Activated naive CD4-positive, alpha-beta T cell treated with anti-CD3 and anti-CD28 coated beads, Interleukin-2, amount 10 ng/mL, durations not matched to agents 7 days and 5 days (primary cell): ENCODE data around the gene RAB8B.

Source experiments
- CTCF ChIA-PET: fragments of 350-600 bp; sonication (Branson Sonifier 250); formaldehyde crosslinking; loops from one replicate; lab custom pipeline; 2021; ENCODE audit warnings: antibody characterized with exemption; lab: Charles Lee
- DNase-seq: peaks from one replicate; pipeline ENCODE4 v3.0.0-alpha.2; 2020
- H3K27ac Mint-ChIP-seq: one replicate; pipeline ENCODE4 v1.8.0; 2021; ENCODE audit warnings: mild to moderate bottlenecking, moderate library complexity, mixed read lengths
- H3K27me3 Mint-ChIP-seq: one replicate; pipeline ENCODE4 v1.8.0; 2021; ENCODE audit warnings: mild to moderate bottlenecking, mixed read lengths
- H3K36me3 Mint-ChIP-seq: one replicate; pipeline ENCODE4 v1.8.0; 2021; ENCODE audit warnings: mixed read lengths
- H3K4me1 Mint-ChIP-seq: one replicate; pipeline ENCODE4 v1.8.0; 2021; ENCODE audit warnings: mixed read lengths
- H3K4me3 Mint-ChIP-seq: one replicate; pipeline ENCODE4 v1.8.0; 2021; ENCODE audit warnings: mild to moderate bottlenecking, moderate library complexity, mixed read lengths
- H3K9me3 Mint-ChIP-seq: one replicate; pipeline ENCODE4 v1.8.0; 2021; ENCODE audit warnings: mixed read lengths

Gene RAB8B

DNA sequence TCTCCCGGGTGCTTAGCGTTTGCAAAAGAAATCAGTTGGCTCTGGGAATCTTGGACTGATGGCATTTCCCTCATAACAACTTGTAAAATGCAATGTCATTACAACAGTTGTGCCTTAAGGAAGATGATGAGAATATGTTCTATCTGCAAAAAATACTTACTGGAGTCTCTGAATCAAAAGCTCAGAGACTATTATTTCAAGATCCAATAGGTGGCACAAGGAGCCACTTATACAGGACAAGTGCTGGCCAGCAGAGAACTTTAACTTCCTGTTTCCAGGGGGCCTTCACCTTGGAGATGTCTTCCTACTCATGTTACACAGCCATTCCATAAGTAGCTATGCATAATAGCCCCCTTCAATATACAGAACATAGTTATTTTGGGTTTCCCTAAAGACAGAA lies 23.2 kb upstream of the RAB8B start:
- CTCF ChIA-PET, result interaction anchor here (0.7 to 1.5 kb wide), 18 partner anchors 9 to 321 kb away, joined by 3 to 10 read pairs (median 3); no protein-coding TSS in a partner anchor

GRCh38 chr15:63169788-63170187 lies 19.6 kb upstream of the RAB8B start:
- CTCF ChIA-PET, result no interaction called here
- no peak for DNase-seq
- no peak overlapping the region for H3K4me3 Mint-ChIP-seq
- H3K27me3 Mint-ChIP-seq, result peaks cover 5% of the 10 kb centered on the region
- H3K36me3 Mint-ChIP-seq, result no peaks in the 10 kb centered on the region
- peaks cover 2% of the 10 kb centered on the region for H3K4me1 Mint-ChIP-seq
- H3K27ac Mint-ChIP-seq, result no peak overlapping the region
- H3K9me3 Mint-ChIP-seq, result no peaks in the 10 kb centered on the region

More for the DNA sequence above, 23.2 kb upstream of the RAB8B start:
- Mint-ChIP-seq H3K9me3 (no peaks in the 10 kb centered on the region), H3K27me3 (peaks cover 5% of the 10 kb centered on the region), H3K27ac (no peak overlapping the region), H3K4me3 (no peak overlapping the region), H3K36me3 (no peaks in the 10 kb centered on the region), H3K4me1 (peaks cover 2% of the 10 kb centered on the region)
- DNase-seq, result no peak

- no peaks in the 10 kb centered on the region for H3K4me1 Mint-ChIP-seq
- DNase-seq, result no peak
- H3K27ac Mint-ChIP-seq, result no peak overlapping the region
- H3K36me3 Mint-ChIP-seq, result no peaks in the 10 kb centered on the region
- H3K27me3 Mint-ChIP-seq, result no peaks in the 10 kb centered on the region
- CTCF ChIA-PET, result no interaction called here
- no peaks in the 10 kb centered on the region for H3K9me3 Mint-ChIP-seq
- no peak overlapping the region for H3K4me3 Mint-ChIP-seq
These were observed 17.0 kb upstream of the RAB8B start for GRCh38 chr15:63172376-63172775.

DNA sequence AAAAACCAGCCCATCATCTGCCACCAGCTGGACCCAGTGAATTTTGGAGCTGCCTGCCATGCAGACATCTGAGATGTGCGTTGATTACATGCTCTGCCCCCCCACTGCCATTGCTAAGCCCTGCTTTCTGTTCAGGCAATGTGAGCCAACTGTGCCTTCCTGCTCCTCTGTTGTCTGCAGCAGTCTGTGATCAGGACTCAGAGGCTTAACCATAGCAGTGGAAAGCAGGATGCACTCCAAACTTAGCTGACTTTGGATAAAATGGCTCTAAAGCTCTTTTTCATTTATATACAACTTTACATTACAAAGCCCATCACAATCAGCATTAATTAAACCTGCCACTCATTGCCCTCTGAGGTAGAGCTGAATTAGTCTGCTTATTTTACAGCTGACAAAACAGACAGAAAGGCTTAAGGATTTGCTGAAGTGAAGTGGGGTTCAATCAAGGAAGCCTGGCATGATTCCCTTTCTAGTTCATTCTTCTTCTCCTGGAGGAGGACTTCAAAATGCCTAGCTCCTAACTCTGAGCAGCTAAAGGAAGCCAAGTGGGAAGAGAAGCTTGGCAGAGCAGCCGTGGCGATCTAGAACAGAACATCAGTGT lies 16.5 kb upstream of the RAB8B start:
- Mint-ChIP-seq H3K36me3 (no peaks in the 10 kb centered on the region), H3K4me1 (no peaks in the 10 kb centered on the region), H3K4me3 (no peak overlapping the region)

GRCh38 chr15:63176302-63176701 lies 13.1 kb upstream of the RAB8B start:
- no peak for DNase-seq
- peaks cover 3% of the 10 kb centered on the region for H3K27me3 Mint-ChIP-seq
- no peak overlapping the region for H3K27ac Mint-ChIP-seq
- no peaks in the 10 kb centered on the region for H3K36me3 Mint-ChIP-seq
- no peak overlapping the region for H3K4me3 Mint-ChIP-seq
- no peaks in the 10 kb centered on the region for H3K4me1 Mint-ChIP-seq
- H3K9me3 Mint-ChIP-seq, result no peaks in the 10 kb centered on the region
- CTCF ChIA-PET, result no interaction called here

More for the DNA sequence above, 16.5 kb upstream of the RAB8B start:
- H3K27me3 Mint-ChIP-seq, result no peaks in the 10 kb centered on the region
- H3K9me3 Mint-ChIP-seq, result no peaks in the 10 kb centered on the region
- H3K27ac Mint-ChIP-seq, result no peak overlapping the region
- CTCF ChIA-PET, result no interaction called here
- DNase-seq, result no peak

- CTCF ChIA-PET, result interaction anchor here (1.4 kb wide), 1 partner anchor 12 kb away, joined by 3 read pairs; no protein-coding TSS in a partner anchor
- Mint-ChIP-seq H3K9me3 (no peaks in the 10 kb centered on the region), H3K4me1 (no peaks in the 10 kb centered on the region), H3K27me3 (peaks cover 3% of the 10 kb centered on the region), H3K4me3 (no peak overlapping the region), H3K36me3 (no peaks in the 10 kb centered on the region), H3K27ac (no peak overlapping the region)
- DNase-seq, result no peak
These were observed 11.4 kb upstream of the RAB8B start for GRCh38 chr15:63178034-63178433.

DNA sequence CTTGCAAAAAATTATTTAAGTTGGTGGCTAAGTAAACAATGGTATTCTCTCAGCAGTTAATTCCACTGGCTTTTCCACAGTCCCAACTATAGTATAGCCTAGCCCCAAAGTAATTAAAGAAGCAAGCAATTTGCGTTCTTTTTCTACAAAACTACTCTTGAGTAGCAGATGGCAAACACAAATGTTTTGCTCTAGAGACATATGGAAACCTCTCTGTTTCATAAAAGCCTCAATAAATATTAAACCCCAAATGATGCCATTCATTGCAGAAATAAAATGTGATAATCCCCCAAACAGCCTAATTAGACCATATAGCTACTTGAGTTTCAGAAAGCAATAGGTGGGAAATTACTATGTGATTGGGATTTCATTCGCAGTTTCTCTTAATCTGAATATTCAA lies 8.7 kb upstream of the RAB8B start:
- DNase-seq, result no peak
- CTCF ChIA-PET, result interaction anchor here (1.7 kb wide), 1 partner anchor 109 kb away, joined by 4 read pairs; no protein-coding TSS in a partner anchor
- H3K9me3 Mint-ChIP-seq, result no peaks in the 10 kb centered on the region
- no peak overlapping the region for H3K4me3 Mint-ChIP-seq
- H3K27ac Mint-ChIP-seq, result no peak overlapping the region
- no peaks in the 10 kb centered on the region for H3K36me3 Mint-ChIP-seq
- no peaks in the 10 kb centered on the region for H3K4me1 Mint-ChIP-seq
- peaks cover 8% of the 10 kb centered on the region for H3K27me3 Mint-ChIP-seq

DNA sequence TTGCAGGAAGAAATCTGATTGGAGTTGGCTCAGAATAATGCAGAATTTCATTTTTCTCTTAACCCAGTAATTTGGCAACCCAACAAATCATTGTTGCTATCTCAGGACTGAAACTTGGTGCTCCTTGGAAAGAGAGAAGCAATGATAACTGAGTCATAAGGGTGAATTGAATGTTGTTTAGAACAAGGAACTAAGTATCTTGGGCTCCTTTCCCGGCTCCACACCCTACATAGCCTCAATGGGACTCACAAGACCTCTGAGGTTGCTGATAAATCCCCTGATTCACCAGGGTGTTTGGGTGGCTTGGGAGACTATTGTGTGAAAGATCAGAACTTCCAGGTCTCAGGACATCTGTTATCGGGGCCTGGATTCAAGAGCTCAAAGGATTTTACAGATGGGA lies 7.8 kb upstream of the RAB8B start:
- peaks cover 8% of the 10 kb centered on the region for H3K27me3 Mint-ChIP-seq
- CTCF ChIA-PET, result interaction anchor here (1.2 kb wide), 1 partner anchor 33 kb away, joined by 4 read pairs; no protein-coding TSS in a partner anchor
- no peaks in the 10 kb centered on the region for H3K36me3 Mint-ChIP-seq
- no peak for DNase-seq
- no peaks in the 10 kb centered on the region for H3K4me1 Mint-ChIP-seq
- H3K27ac Mint-ChIP-seq, result no peak overlapping the region
- H3K9me3 Mint-ChIP-seq, result no peaks in the 10 kb centered on the region
- no peak overlapping the region for H3K4me3 Mint-ChIP-seq

- Mint-ChIP-seq H3K27ac (no peak overlapping the region), H3K36me3 (peaks cover 4% of the 10 kb centered on the region), H3K27me3 (peaks cover 8% of the 10 kb centered on the region), H3K4me1 (peaks cover 13% of the 10 kb centered on the region), H3K4me3 (no peak overlapping the region), H3K9me3 (no peaks in the 10 kb centered on the region)
- no peak for DNase-seq
- CTCF ChIA-PET, result interaction anchor here (0.5 to 1.3 kb wide), 2 partner anchors 19 to 179 kb away, joined by 3 to 4 read pairs; no protein-coding TSS in a partner anchor
These were observed 4.2 kb upstream of the RAB8B start for GRCh38 chr15:63185206-63185605.

- Mint-ChIP-seq H3K4me1 (peaks cover 16% of the 10 kb centered on the region), H3K36me3 (peaks cover 7% of the 10 kb centered on the region), H3K27me3 (peaks cover 8% of the 10 kb centered on the region), H3K27ac (no peak overlapping the region), H3K9me3 (no peaks in the 10 kb centered on the region), H3K4me3 (no peak overlapping the region)
- no peak for DNase-seq
- CTCF ChIA-PET, result interaction anchor here (1.3 kb wide), 1 partner anchor 20 kb away, joined by 3 read pairs; no protein-coding TSS in a partner anchor
These were observed 3.3 kb upstream of the RAB8B start for GRCh38 chr15:63186065-63186464.

DNA sequence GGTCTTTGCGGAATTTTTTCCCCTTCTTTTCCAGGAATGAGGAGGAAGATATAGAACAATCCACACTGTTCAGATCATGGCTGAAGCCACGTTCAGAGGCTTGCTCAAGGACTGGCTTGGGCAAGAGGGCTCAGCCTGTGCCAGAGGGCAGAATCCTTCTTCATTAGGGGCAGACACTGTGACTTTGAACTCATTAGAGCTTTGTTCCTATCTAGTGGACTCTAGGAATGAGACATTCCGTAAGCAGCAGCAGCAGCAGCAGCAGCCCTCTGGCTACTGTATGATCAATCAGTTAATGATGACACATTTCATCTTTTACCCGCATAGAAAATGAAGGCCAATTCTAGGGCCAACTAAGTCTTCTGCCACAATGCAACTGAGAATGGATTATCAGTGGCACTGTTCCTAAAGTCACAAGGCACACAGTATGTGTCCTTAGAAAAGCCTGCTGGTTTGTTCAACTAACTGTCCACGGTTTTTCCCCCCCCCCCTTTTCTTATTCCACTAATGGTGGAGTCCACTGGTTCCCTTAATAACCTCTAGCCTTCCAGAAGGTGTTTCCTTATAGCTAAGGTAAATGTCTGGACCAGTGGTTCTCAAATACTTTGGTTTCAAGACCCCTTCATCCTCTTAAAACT lies 1.7 kb upstream of the RAB8B start:
- Mint-ChIP-seq H3K27me3 (peaks cover 8% of the 10 kb centered on the region), H3K36me3 (peaks cover 9% of the 10 kb centered on the region), H3K4me3 (no peak overlapping the region), H3K9me3 (no peaks in the 10 kb centered on the region), H3K4me1 (peaks cover 32% of the 10 kb centered on the region), H3K27ac (no peak overlapping the region)
- CTCF ChIA-PET, result no interaction called here
- no peak for DNase-seq

- H3K9me3 Mint-ChIP-seq, result no peaks in the 10 kb centered on the region
- peak overlapping the region; percentile 80 for H3K27ac Mint-ChIP-seq
- DNase-seq, result no peak
These were observed 1.0 kb upstream of the RAB8B start for GRCh38 chr15:63188247-63188925.

DNA sequence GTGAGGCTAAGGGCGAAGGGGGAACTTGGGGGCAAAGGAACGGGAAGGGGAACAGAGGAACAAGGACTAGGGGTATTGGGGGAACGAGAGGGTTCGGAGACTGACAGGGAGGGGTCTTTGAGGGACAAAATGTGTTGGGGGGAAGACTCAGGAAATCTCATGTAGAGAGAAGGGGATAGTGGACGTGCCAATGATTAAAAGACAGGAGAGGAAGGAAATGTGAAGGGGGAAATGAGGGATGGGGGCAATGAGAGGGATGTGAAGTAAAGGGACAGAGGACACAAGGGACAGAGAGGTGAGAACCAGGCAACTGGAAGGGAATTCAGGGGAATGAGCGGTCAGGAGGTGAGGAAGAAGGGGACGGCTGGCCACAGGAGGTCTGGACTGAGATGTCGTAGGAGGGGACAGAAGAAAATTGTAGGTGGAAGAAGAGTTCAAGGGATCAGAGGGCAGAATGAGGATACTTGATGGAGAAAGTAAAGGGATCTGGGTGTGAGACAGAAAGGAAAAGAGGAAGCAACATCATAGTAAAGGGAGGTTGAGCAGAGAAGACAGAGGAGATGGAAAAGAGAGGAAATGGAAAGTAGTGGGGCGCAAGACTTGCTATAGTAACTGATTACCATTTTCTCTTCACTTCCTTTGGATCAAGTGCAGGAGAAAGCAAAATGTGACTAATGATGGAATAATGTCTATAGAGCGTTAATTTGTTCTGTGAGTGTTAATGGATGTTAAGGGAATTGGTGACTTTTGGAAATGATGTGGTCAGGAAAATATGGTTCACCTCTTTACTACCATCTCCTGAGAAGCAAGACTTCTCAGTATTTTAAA lies 749 bp downstream of the RAB8B start:
- Mint-ChIP-seq H3K27ac (peak overlapping the region; percentile 94), H3K27me3 (peaks cover 3% of the 10 kb centered on the region), H3K4me1 (peaks cover 54% of the 10 kb centered on the region), H3K9me3 (no peaks in the 10 kb centered on the region), H3K4me3 (peak overlapping the region; percentile 93), H3K36me3 (peaks cover 16% of the 10 kb centered on the region)
- DNase-seq, result no peak
- CTCF ChIA-PET, result interaction anchor here (0.7 to 1.7 kb wide), 3 partner anchors 14 to 85 kb away, joined by 3 to 5 read pairs (median 3); partner anchors contain the start of gene RPS27L

More at GRCh38 chr15:63188247-63188925, 1.0 kb upstream of the RAB8B start:
- Mint-ChIP-seq H3K27me3 (peaks cover 8% of the 10 kb centered on the region), H3K4me3 (peak overlapping the region; percentile 93), H3K36me3 (peaks cover 9% of the 10 kb centered on the region), H3K4me1 (peaks cover 38% of the 10 kb centered on the region)
- CTCF ChIA-PET, result interaction anchor here (1.2 kb wide), 1 partner anchor 54 kb away, joined by 3 read pairs; no protein-coding TSS in a partner anchor
